K562 (cell line): Measurements from ENCODE around the gene ASXL2. TPM values are rescaled to one million over a fixed set of nuclear protein-coding genes. Genes with fewer than 3 reads are reported as not detected.

Experiments used
- BACH1 ChIP-seq: fragments of 200-800 bp; sonication (Bioruptor generic); IDR thresholded peaks from 2 replicates; pipeline ENCODE4 v1.6.1; 2016; ENCODE audit warnings: missing genetic modification characterization, missing compliant biosample characterization
- CBFA2T3 ChIP-seq: fragments of 450-650 bp; IDR thresholded peaks from 2 replicates; pipeline ENCODE4 v1.6.1; 2017
- HDAC2 ChIP-seq: fragments of 450-650 bp; IDR thresholded peaks from 2 replicates; pipeline ENCODE4 v1.6.1; 2016; ENCODE audit warnings: mild to moderate bottlenecking
- HDAC3 ChIP-seq: fragments of 450-650 bp; IDR thresholded peaks from 2 replicates; pipeline ENCODE4 v1.6.1; 2018; ENCODE audit warnings: borderline replicate concordance, mild to moderate bottlenecking, moderate library complexity; ENCODE audit not compliant: partially characterized antibody
- HDGF ChIP-seq: fragments of 450-650 bp; IDR thresholded peaks from 2 replicates; pipeline ENCODE4 v1.6.1; 2016
- MCM7 ChIP-seq, 2 experiments: fragments of 450-650 bp; IDR thresholded peaks; 2 replicates each; pipeline ENCODE4 v1.6.1; 2016 to 2018
- PREB ChIP-seq: sonication (generic); formaldehyde crosslinking; IDR thresholded peaks from 2 replicates; pipeline ENCODE4 v1.8.1; 2023; ENCODE audit warnings: mild to moderate bottlenecking, missing genetic modification reagents
- SAFB ChIP-seq: fragments of 200-400 bp; formaldehyde crosslinking; IDR thresholded peaks from 2 replicates; pipeline ENCODE4 v1.6.1; 2017; ENCODE audit warnings: low read depth, low read length, borderline replicate concordance
- ZFPM2 ChIP-seq: fragments of 250-450 bp; sonication (Bioruptor Pico); IDR thresholded peaks from 2 replicates; pipeline ENCODE4 v1.5.1; 2022; ENCODE audit warnings: mild to moderate bottlenecking
- ZNF512 ChIP-seq: IDR thresholded peaks from 2 replicates; pipeline ENCODE4 v1.6.1; 2016; ENCODE audit warnings: missing genetic modification characterization, missing compliant biosample characterization
- polyA plus RNA-seq, 8 experiments: library from polyadenylated mRNA; depleted of rRNA in 4 of 8; stranded (reverse) in 5 of 8; unstranded in 3 of 8; fragments of >200 nt; fragmentation: Nextera tagmentation in 2 of 8; fragmentation: Illumina TruSeq in 1 of 8; extraction: Ambion mirVana in 2 of 8; extraction: Trizol in 1 of 8; gene quantifications; 2 replicates each; pipeline versions ENCODE4 v1.2.1 to v1.2.3, GENCODE V29; 2011 to 2014; ENCODE audit warnings: inconsistent platforms in 1 of 8, missing spikeins in 1 of 8
- total RNA-seq, 7 experiments: library from RNA; depleted of rRNA in 6 of 7; stranded (reverse); fragments of >200 nt in 6 of 7; fragmentation: Illumina TruSeq in 2 of 7; extraction: Trizol in 2 of 7; gene quantifications; 2 replicates each; pipeline versions ENCODE4 v1.2.1 to v1.2.3, GENCODE V29; 2011 to 2021; ENCODE audit warnings: low replicate concordance in 1 of 7
- TF ChIP-seq, protein P1 (sequence below): fragments of 450-650 bp; IDR thresholded peaks from 2 replicates; pipeline ENCODE4 v1.6.1; 2016; ENCODE audit warnings: low read depth
- TF ChIP-seq, protein P2 (sequence below): fragments of 150-350 bp; IDR thresholded peaks from 2 replicates; pipeline ENCODE4 v1.6.1; 2014; ENCODE audit warnings: low read depth, mild to moderate bottlenecking, low read length, borderline replicate concordance

Gene ASXL2
- total and polyA plus RNA-seq, 9 of the 15 experiments (the other 6 are each of a cell fraction or from before 2014, with no cell fraction given), result 2.2 to 25.9 (median 9.0) TPM

DNA sequence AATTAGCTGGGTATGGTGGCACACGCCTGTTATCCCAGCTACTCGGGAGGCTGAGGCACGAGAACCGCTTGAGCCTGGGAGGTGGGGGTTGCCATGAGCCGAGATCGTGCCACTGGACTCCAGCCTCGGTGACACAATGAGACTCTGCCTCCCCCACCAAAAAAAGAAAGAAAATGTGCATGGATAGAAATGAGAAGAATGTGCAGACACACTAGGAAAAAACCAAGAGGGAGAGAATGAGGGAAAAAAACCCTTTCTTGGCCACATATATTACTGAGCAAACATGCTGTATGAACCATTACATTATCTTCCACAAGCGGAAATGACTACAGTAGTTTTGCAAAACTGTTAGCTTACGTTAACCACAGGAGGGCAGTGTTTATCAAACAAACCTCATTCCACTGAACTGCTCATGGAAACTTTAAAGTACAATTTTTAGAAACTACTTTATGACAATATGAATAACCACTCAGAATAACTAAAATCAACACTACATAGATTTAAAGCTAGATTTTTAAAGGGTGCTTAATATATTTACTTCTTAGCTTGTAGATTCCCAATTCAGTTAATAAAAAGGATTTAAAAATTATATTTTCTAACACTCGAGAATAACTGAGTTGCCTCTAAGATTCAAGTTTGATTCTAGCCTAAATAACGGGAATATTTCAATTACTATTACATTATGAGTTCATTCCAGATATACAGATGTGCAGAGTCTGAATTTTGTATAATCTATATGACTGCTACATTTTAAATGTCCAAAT lies 26.4 kb downstream of the ASXL2 start (continued):
- TF ChIP-seq ZNF512 (tag), result peak; percentile 52
- no peak for TF ChIP-seq BACH1
- TF ChIP-seq HDAC3, result peak; percentile 37
- TF ChIP-seq CBFA2T3, result no peak
- TF ChIP-seq MCM7 (IDR thresholded peaks at IDR 0.05), result no peak
- TF ChIP-seq HDAC2, result peak; percentile 80; the same call in 1 of the 2 replicates
- TF ChIP-seq SAFB, result no peak
- no peak for TF ChIP-seq PREB (CRISPR knock-in tag)
- TF ChIP-seq, protein P1, sequence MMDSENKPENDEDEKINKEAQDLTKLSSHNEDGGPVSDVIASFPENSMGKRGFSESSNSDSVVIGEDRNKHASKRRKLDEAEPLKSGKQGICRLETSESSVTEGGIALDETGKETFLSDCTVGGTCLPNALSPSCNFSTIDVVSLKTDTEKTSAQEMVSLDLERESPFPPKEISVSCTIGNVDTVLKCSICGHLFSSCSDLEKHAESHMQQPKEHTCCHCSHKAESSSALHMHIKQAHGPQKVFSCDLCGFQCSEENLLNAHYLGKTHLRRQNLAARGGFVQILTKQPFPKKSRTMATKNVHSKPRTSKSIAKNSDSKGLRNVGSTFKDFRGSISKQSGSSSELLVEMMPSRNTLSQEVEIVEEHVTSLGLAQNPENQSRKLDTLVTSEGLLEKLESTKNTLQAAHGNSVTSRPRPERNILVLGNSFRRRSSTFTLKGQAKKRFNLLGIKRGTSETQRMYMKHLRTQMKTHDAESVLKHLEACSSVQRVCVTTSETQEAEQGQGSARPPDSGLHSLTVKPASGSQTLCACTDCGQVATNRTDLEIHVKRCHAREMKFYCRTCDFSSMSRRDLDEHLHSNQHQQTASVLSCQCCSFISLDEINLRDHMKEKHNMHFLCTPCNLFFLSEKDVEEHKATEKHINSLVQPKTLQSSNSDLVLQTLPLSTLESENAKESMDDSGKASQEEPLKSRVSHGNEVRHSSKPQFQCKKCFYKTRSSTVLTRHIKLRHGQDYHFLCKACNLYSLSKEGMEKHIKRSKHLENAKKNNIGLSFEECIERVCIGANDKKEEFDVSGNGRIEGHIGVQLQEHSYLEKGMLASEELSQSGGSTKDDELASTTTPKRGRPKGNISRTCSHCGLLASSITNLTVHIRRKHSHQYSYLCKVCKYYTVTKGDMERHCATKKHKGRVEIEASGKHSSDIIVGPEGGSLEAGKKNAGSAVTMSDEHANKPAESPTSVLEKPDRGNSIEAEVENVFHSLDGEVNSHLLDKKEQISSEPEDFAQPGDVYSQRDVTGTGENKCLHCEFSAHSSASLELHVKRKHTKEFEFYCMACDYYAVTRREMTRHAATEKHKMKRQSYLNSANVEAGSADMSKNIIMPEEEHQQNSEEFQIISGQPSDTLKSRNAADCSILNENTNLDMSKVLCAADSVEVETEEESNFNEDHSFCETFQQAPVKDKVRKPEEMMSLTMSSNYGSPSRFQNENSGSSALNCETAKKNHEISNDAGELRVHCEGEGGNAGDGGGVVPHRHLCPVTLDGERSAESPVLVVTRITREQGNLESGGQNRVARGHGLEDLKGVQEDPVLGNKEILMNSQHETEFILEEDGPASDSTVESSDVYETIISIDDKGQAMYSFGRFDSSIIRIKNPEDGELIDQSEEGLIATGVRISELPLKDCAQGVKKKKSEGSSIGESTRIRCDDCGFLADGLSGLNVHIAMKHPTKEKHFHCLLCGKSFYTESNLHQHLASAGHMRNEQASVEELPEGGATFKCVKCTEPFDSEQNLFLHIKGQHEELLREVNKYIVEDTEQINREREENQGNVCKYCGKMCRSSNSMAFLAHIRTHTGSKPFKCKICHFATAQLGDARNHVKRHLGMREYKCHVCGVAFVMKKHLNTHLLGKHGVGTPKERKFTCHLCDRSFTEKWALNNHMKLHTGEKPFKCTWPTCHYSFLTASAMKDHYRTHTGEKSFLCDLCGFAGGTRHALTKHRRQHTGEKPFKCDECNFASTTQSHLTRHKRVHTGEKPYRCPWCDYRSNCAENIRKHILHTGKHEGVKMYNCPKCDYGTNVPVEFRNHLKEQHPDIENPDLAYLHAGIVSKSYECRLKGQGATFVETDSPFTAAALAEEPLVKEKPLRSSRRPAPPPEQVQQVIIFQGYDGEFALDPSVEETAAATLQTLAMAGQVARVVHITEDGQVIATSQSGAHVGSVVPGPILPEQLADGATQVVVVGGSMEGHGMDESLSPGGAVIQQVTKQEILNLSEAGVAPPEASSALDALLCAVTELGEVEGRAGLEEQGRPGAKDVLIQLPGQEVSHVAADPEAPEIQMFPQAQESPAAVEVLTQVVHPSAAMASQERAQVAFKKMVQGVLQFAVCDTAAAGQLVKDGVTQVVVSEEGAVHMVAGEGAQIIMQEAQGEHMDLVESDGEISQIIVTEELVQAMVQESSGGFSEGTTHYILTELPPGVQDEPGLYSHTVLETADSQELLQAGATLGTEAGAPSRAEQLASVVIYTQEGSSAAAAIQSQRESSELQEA, result no peak
- TF ChIP-seq, protein P2, sequence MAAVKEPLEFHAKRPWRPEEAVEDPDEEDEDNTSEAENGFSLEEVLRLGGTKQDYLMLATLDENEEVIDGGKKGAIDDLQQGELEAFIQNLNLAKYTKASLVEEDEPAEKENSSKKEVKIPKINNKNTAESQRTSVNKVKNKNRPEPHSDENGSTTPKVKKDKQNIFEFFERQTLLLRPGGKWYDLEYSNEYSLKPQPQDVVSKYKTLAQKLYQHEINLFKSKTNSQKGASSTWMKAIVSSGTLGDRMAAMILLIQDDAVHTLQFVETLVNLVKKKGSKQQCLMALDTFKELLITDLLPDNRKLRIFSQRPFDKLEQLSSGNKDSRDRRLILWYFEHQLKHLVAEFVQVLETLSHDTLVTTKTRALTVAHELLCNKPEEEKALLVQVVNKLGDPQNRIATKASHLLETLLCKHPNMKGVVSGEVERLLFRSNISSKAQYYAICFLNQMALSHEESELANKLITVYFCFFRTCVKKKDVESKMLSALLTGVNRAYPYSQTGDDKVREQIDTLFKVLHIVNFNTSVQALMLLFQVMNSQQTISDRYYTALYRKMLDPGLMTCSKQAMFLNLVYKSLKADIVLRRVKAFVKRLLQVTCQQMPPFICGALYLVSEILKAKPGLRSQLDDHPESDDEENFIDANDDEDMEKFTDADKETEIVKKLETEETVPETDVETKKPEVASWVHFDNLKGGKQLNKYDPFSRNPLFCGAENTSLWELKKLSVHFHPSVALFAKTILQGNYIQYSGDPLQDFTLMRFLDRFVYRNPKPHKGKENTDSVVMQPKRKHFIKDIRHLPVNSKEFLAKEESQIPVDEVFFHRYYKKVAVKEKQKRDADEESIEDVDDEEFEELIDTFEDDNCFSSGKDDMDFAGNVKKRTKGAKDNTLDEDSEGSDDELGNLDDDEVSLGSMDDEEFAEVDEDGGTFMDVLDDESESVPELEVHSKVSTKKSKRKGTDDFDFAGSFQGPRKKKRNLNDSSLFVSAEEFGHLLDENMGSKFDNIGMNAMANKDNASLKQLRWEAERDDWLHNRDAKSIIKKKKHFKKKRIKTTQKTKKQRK, result no peak
- no peak for TF ChIP-seq ZFPM2 (CRISPR knock-in tag)
- TF ChIP-seq HDGF, result no peak
